Measurements from ENCODE around the gene HOXA3.

GRCh38 chr7:27157702-27158431, 5.5 kb upstream of the HOXA3 start:
- TF ChIP-seq CTCF (conservative IDR thresholded peaks at IDR 0.05) (no peak), ZFX (IDR thresholded peaks at IDR 0.05) (no peak)
